Prostate gland (tissue), 2 donors: ENCODE results near the gene GNG8. TPM values are rescaled to one million over a fixed set of nuclear protein-coding genes. Genes with fewer than 3 reads are reported as not detected.
A peak's percentile ranks its signal among the peaks of the same experiment; 100 is the strongest.

Source experiments
- DNase-seq: peaks from one replicate; pipeline ENCODE4 v3.0.0-alpha.2; 2019; ENCODE audit warnings: low spot score
- H3K27ac ChIP-seq, 2 donors: fragments of 200-600 bp; sonication (generic); 2 replicates each; pipeline ENCODE4 v1.5.1; 2017 to 2019
- H3K27me3 ChIP-seq: fragments of 200-600 bp; sonication (generic); replicated peaks from 2 replicates; pipeline ENCODE4 v1.5.1; 2019; ENCODE audit not compliant: insufficient read depth
- H3K36me3 ChIP-seq, 2 donors: fragments of 200-600 bp; sonication (generic); 1 replicate in 1 of 2; 2 replicates in 1 of 2; pipeline versions ENCODE4 v1.5.1 to v1.8.1; 2017 to 2019
- H3K4me1 ChIP-seq: fragments of 200-600 bp; sonication (generic); replicated peaks from 2 replicates; pipeline ENCODE4 v1.5.1; 2019
- H3K4me3 ChIP-seq, 2 donors: fragments of 200-600 bp; sonication (generic); 2 replicates each; pipeline ENCODE4 v1.5.1; 2017 to 2019
- H3K9me3 ChIP-seq: fragments of 200-600 bp; sonication (generic); 2 replicates; pipeline ENCODE4 v1.5.1; 2017
- CTCF ChIP-seq, 4 experiments: fragments of 200-600 bp in 2 of 4; fragments of 450-650 bp in 2 of 4; sonication (generic) in 2 of 4; IDR thresholded peaks; 1 replicate in 3 of 4; 2 replicates in 1 of 4; pipeline ENCODE4 v1.5.1; 2016 to 2019; ENCODE audit warnings: antibody characterized with exemption in 4 of 4, mild to moderate bottlenecking in 2 of 4, moderate library complexity in 2 of 4
- POLR2A ChIP-seq: fragments of 450-650 bp; IDR thresholded peaks from one replicate; pipeline ENCODE4 v1.6.1; 2016; ENCODE audit warnings: antibody characterized with exemption, mild to moderate bottlenecking
- POLR2AphosphoS5 ChIP-seq: sonication (generic); formaldehyde crosslinking; IDR thresholded peaks from one replicate; pipeline ENCODE4 v1.6.1; 2017; ENCODE audit warnings: antibody characterized with exemption
- WGBS: methylation state at CpG from one replicate; pipeline ENCODE4 v1.1.5; 2018; 5-methylcytosine and 5-hydroxymethylcytosine counted together
- intact Hi-C: fragments of 100-400 bp; cut with DNase I; formaldehyde crosslinking; loops from one replicate; pipeline ENCODE4 v1.14.2; 2022
- total RNA-seq, 2 donors: library from RNA; depleted of rRNA; stranded (reverse); fragments of >200 nt; gene quantifications; one replicate each; pipeline ENCODE4 v1.1.0, GENCODE V29; 2016

Gene GNG8
- total RNA-seq, 2 donors from 2014 or later = not detected

GRCh38 chr19:46603752-46604231, 32.2 kb downstream of the GNG8 start:
- intact Hi-C loops = no loop called here
- no peaks in the 10 kb centered on the region for H3K27me3 ChIP-seq
- H3K27ac ChIP-seq = no peak overlapping the region
- H3K4me3 ChIP-seq = no peak overlapping the region
- TF ChIP-seq POLR2A (no peak), POLR2AphosphoS5 (no peak), CTCF (IDR thresholded peaks at IDR 0.05) (no peak)
- peaks cover 3% of the 10 kb centered on the region for H3K4me1 ChIP-seq
- peaks cover 10% of the 10 kb centered on the region in 2 donors for H3K36me3 ChIP-seq
- H3K9me3 ChIP-seq = no peaks in the 10 kb centered on the region
- DNase-seq = no peak
- WGBS = 81% methylated on average over 9 of the region's 9 CpGs

GRCh38 chr19:46603195-46603637, 32.8 kb downstream of the GNG8 start:
- Histone ChIP-seq H3K9me3 (no peaks in the 10 kb centered on the region), H3K27me3 (no peaks in the 10 kb centered on the region), H3K4me3 (peak overlapping the region in 1 of 2 donors; percentile 99), H3K27ac (peak overlapping the region; percentile 93 to 97), H3K4me1 (peaks cover 3% of the 10 kb centered on the region), H3K36me3 (peaks cover 4% of the 10 kb centered on the region in 2 donors)
- 36% methylated on average over 2 of the region's 2 CpGs for WGBS
- DNase-seq = no peak
- intact Hi-C loops = no loop called here
- TF ChIP-seq POLR2AphosphoS5 (no peak), POLR2A (no peak), CTCF (IDR thresholded peaks at IDR 0.05) (no peak)

GRCh38 chr19:46602392-46603194, 33.4 kb downstream of the GNG8 start:
- peaks cover 3% of the 10 kb centered on the region for H3K4me1 ChIP-seq
- intact Hi-C loops = no loop called here
- DNase-seq = no peak

GRCh38 chr19:46601318-46602224, 34.4 kb downstream of the GNG8 start, which contains the start of gene CALM3:
Gene CALM3, plus strand, starts transcription at chr19:46601330. Its CDS starts 105 bp downstream, at chr19:46601435.
- Histone ChIP-seq H3K9me3 (no peaks in the 10 kb centered on the region), H3K27ac (peak within 1 kb of the TSS; percentile 93 to 97), H3K27me3 (no peaks in the 10 kb centered on the region), H3K4me1 (peaks cover 3% of the 10 kb centered on the region), H3K36me3 (no peaks in the 10 kb centered on the region), H3K4me3 (peak within 1 kb of the TSS; percentile 99 to 100)
- peak; percentile 92 for TF ChIP-seq POLR2A
- no peak for TF ChIP-seq POLR2AphosphoS5
- DNase-seq = no peak
- WGBS = under 1% methylated on average over 30 of the region's 51 CpGs
- intact Hi-C loops = no loop called here

More at GRCh38 chr19:46602392-46603194, 33.4 kb downstream of the GNG8 start:
- peak overlapping the region; percentile 99 to 100 for H3K4me3 ChIP-seq
- H3K9me3 ChIP-seq = no peaks in the 10 kb centered on the region
- 13% methylated on average over 23 of the region's 23 CpGs for WGBS
- H3K36me3 ChIP-seq = peaks cover 0 to 2% of the 10 kb centered on the region in 2 donors
- no peak for TF ChIP-seq CTCF (IDR thresholded peaks at IDR 0.05)
- peak overlapping the region; percentile 93 to 97 for H3K27ac ChIP-seq
- no peaks in the 10 kb centered on the region for H3K27me3 ChIP-seq
